Stimulated activated CD4-positive, alpha-beta T cell treated with anti-CD3 and anti-CD28 coated beads, Interleukin-1b, Interleukin-23, amount 100 ng/mL, for 1 hour (primary cell): Measurements from ENCODE around the gene PABPC1L2A.
"Not testable (repeated sequence)": the region's sequence is repeated elsewhere in the genome, so short reads cannot be mapped to it uniquely, and the experiment has no call there.

Source experiments
- DNase-seq, 2 donors: peaks; one replicate each; pipeline ENCODE4 v3.0.0-alpha.2; 2020; ENCODE audit warnings: low read depth in 2 of 2

PABPC1L2A gene

GRCh38 chrX:73079024-73079562, at the start of gene PABPC1L2A:
TSS of gene PABPC1L2A (minus strand) at chrX:73079512. CDS start at chrX:73079386, 126 bp downstream.
- not testable (repeated sequence) for DNase-seq

GRCh38 chrX:73127700-73128241, 48.5 kb upstream of the PABPC1L2A start:
- DNase-seq = no peak

GRCh38 chrX:73126240-73126639, 46.9 kb upstream of the PABPC1L2A start:
- no peak for DNase-seq

- not testable (repeated sequence) for DNase-seq
These were observed 20.2 kb upstream of the PABPC1L2A start for GRCh38 chrX:73099505-73099904.

- DNase-seq = not testable (repeated sequence)
These were observed 7.5 kb upstream of the PABPC1L2A start for GRCh38 chrX:73086766-73087165.

- DNase-seq = not testable (repeated sequence)
These were observed 572 bp upstream of the PABPC1L2A start for GRCh38 chrX:73079884-73080283.

- not testable (repeated sequence) for DNase-seq
These were observed 715 bp downstream of the PABPC1L2A start for GRCh38 chrX:73078597-73078996.

- no peak for DNase-seq
These were observed 2.5 kb downstream of the PABPC1L2A start for GRCh38 chrX:73076838-73077237.

- no peak for DNase-seq
These were observed 9.8 kb downstream of the PABPC1L2A start for GRCh38 chrX:73069365-73070035.

GRCh38 chrX:73068467-73069364, 10.6 kb downstream of the PABPC1L2A start:
- no peak for DNase-seq

GRCh38 chrX:73067761-73068466, 11.4 kb downstream of the PABPC1L2A start:
- not testable (repeated sequence) for DNase-seq

GRCh38 chrX:73028876-73029275, 50.4 kb downstream of the PABPC1L2A start:
- no peak for DNase-seq
